ENCODE results near the gene CD38.
"Not testable (repeated sequence)": the region's sequence is repeated elsewhere in the genome, so short reads cannot be mapped to it uniquely, and the experiment has no call there.

Gene CD38

DNA sequence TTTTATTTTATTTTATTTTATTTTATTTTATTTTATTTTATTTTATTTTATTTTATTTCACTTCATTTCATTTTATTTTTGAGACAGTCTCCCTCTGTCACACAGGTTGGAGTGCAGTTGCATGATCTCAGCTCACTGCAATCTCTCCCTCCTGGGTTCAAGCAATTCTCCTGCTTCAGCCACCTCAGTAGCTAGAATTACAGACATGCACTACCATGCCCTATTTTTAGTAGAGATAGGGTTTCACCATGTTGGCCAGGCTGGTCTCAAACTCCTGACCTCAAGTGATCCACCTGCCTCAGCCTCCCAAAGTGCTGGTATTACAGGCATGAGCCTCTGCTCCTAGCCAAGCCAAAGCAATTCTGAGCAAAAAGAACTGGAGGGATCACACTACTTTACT, 24.4 kb downstream of the CD38 start:
- not testable (repeated sequence) for DNase-seq

DNA sequence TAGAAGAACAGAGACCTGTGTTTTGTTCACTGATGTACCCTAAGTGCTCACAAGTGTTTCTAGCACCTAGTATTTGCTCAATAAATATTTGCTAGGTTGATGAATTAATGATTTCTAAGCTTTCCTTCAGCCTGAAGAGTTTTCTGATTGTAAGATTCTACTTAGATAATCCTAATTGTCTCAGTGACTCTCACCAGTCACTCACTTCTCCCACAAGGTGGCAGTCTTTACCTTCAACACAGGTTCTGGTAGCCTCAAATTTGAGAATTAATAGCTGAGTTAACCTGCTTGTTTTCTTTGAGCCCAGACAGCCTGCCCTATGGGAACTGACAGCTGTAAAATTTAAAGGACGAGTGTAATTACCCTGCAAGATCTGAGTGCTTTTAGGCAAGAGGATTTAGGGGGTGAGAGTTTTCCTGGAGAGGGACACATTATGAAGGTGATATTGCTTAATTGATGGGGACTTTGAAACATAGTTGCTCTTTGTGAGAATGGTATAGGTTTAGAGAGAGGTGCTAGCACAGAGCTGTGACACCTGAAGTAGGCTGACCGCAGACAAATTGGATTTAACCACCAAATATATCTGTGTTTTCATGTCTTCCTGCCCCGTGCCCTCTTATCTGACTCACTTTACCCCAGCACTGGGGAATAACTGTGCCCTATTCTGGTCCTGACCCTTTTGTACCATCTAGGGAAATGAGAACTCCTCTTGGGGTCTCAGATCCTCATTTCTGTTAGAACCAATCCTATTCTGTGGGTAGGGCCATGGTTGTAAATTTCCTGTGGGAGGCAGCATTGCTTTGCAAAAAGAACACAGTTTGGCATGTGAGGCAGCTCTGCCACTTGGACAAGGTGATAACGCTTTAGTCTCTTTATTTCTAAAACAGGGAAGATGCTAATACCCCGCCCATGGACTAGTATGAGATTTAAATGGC, 27.7 kb downstream of the CD38 start:
- DNase-seq = peak; percentile 18

DNA sequence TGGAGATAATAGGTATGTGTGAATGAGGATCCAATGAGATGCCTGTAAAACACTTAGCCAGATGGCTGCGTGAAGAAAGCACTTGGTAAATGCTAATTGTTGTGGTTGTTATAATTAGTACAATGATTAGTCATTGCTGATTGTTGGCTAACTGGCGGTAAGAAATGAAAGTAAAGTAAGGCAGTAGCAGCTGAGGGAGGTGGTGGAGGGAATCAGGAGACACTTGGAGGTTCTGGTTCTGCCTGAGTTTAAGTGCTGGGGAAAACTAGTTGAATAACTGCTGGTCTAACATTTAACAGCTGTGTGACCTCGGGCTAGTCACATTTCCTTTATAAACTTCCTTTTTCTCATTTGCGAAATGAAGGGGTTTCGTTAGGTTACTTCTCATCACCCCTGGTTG, 30.9 kb downstream of the CD38 start:
- no peak for DNase-seq

DNA sequence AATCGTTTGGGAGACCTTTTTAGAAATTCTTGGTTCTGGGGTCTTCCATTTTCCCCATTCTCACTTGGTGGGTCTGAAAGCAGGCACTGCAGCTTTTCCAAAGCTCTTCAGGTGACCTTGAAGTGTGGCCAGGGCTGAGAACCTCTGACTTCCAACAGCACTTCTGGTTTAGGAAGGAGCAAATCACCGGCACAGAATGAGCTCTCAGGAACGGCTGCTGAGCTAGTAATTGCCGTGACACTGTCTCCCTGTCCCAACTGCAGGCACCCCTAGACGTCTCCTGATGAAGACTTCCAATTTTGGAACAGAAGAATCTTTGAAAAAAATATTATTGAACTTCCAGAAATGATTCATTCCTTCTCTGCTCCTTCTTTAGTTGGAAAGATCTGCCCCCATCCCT, 31.3 kb downstream of the CD38 start:
- no peak for DNase-seq

DNA sequence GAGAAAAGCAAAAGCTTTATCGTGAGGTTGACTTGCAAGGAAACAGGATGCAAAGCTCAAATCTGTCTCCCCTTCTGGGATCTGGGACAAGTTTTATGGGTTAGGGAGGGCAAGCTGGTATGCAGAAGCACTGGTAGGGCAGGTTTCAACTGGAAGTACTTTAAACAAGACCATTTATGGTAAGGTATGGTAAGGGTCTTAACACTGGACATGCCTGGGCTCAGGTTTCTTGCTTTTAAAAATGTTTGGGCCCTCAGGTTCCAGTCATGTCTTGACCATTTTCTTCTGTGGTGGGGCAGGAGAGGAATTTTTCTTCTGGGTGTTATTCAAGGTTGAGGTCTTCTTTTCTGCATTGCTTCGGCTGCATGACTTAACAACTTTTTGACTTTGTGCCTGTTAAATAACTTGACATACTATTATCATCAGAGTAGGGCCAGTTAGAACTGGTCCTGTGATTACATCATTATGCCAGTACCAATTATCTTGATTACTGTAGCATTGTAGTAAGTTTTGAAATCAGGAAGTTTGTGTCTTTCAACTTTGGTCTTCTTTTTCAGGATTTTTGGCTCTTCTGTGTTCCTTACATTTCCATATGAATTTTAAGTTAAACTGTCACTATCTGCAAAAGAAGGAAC, 33.7 kb downstream of the CD38 start:
- no peak for DNase-seq

DNA sequence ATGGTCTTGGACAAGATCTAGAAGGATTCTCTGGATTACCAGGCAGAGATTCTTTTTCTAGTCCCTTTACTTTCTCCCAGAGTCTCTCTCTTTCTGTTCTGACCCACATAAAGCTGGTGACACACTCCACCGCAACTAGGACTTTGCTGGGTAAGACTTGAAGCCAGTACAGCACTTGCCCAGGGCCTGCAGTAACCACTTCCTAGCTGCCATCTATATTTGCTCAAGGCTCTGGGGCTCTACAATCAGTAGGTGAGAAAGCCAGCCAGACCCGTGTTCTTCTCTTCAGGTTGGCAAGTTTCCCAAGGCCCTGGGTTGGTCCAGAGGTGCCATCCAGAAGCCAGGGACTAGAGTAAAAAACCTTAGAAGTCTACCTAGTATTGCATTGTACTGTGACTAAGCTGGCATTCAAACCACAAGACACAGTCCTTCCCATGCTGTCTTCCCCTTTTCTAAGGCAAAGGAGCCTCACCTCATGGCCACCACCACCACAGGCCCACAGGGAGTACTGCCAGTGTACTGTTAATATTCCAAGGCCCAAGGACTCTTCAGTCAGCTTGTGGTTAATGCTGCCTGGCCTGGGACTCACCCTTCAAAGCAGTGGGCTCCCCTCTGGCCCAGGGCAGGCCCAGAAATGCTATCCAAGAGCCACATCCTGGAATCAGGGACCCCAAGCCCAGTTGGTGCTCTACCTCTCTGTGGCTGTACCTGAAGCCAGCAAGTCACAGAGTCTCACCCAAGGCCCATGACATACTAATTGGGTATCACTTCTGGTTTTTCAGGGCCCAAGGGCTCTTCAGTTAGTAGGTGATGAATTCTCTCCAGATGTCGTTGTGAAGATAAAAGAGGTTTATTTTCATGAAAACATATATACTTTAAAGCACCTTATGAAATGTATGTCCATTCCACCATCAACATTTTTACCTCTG, 54.7 kb downstream of the CD38 start:
- no peak for DNase-seq

DNA sequence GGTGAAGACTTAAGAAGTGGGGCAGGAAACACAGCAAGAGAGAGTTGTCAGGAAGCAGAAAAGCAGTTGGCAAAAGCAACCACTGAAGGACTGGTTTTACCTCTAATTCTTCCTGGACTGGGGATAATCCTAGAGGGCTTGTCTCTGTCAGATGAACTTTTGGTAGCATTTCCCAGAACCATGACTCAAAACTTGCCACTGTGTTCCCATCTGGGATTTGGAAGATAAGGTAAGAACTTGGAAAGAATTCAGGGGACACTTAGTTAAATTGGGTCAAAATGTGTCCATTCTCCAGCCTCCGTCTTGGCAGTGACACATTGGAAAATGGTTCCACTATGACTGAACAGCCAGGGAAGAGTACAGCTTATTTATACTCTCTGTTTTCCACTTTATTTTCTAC, 55.7 kb downstream of the CD38 start:
- no peak for DNase-seq

DNA sequence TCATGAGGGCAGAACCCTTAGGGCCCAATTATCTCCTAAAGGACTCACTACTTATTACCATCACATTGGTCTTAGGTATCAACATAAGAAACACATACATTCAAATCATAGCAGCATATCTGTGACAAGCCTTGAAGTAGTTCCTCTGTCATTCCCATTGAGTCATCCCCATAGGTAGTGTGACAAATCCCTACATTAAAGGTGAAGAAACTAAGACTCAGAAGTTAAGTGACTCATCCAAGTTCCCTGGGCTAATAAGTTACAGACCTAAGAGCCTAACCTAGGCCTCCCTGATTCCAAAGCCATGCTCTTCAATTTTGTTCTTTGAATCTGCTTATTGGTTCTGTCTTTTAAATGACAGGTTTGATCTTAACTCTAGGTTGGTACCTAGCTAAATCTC, 58.2 kb downstream of the CD38 start:
- no peak for DNase-seq

DNA sequence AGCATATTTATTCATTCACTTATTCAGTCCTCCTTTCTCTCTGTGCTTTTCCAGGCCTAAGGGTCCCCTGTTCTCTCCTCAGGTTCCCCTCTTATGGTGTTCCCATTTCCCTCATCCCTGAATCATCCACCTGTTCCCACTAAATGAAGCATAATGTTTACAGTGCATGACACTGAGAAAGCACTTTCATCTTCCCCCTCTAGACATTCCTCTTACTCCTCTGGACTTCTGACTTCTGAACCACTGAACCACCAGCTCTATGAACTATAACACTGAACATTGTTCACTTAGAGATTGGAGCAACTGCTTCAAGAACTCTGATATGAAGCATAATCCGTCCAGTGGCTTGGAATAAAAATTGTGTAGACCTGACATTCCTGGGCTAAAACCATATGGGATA, 59.5 kb downstream of the CD38 start:
- DNase-seq = no peak

DNA sequence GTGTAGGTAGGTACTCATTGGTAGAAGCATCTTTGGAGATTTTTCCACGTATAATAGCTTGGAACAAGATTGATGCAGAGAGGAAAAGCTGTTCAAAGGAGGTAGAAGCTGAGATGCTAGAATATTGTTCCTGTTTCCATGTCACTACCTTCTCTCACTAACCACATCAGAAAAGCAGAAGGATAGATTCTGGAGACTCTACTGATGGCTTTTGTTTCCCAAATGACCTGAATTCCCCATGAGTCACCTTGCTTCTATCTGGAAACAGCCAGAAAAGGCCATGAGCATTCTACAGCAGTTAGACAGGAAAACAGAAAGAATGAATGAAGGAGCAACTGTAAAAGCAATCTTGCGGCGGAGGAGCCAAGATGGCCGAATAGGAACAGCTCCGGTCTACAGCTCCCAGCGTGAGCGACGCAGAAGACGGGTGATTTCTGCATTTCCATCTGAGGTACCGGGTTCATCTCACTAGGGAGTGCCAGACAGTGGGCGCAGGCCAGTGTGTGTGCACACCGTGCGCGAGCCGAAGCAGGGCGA, 63.1 kb downstream of the CD38 start:
- not testable (repeated sequence) for DNase-seq

DNA sequence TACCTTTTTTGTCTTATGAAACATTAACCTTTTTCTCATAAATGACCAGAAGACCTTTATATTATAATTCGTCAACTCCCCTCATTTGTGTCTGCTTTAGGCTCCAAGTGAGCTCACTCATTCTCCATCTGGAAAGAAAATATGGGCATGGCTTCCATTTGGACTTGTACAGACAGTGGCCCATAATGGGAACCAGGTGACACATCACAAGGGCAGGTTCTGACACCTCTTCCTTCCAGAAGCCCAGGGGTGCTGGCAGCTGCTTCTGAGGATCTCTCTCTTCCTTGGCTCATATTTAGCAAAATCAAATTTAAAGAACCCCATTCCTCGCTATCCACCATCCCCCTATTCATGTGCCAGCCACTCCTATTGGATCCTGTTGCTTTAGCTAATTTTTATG, 69.6 kb downstream of the CD38 start:
- no peak for DNase-seq

DNA sequence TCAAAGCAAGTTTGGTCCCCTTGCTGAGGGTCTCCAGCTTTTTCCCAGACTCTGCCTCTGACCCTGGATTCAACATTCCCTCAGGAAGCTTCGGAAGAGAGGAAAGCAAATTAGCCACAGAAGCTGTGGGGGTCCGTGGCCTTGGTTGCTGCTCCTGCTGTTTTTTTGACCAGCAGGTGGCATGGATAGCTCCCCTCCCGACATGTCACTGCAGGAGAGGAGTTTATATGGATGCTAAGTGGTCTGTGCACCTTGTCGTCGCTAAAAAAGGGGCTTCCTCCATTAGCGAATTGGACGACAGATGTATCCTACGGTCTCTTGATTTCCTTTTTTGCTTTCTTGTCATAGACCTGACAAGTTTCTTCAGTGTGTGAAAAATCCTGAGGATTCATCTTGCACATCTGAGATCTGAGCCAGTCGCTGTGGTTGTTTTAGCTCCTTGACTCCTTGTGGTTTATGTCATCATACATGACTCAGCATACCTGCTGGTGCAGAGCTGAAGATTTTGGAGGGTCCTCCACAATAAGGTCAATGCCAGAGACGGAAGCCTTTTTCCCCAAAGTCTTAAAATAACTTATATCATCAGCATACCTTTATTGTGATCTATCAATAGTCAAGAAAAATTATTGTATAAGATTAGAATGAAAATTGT, 70.2 kb downstream of the CD38 start:
- peak; percentile 22 for DNase-seq

DNA sequence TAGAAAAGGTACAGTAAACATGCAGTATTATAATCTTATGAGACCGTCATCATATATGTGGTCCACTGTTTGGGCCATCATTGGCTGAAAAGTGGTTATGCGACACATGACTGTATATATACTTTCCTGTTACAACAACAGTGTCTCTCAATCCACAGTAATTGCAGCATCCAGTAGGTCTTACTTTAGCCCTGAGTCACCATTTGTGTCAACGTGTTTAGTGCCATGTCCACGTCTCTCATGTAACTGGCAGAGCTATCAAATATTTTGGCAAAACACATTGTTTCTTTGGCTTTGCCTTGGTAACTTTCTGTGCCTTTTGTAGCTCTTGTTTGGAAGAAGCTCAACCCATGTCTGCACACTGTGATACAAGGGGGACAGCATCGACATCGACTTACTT, 73.8 kb downstream of the CD38 start:
- no peak for DNase-seq

DNA sequence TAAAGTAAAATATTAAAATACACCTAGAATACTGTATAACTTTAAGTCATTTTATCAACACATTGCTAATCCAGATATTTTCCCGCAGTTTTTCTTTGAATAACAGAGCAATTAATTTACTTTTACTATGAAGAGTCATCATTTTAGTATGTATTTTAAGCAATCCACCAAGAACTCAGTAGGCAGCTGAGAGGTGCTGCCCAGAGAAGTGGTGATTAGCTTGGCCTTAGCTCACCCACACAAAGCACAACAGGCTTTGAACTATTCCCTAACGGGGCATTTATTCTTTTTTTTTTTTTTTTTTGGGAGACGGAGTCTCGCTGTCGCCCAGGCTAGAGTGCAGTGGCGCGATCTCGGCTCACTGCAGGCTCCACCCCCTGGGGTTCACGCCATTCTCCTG, 74.4 kb downstream of the CD38 start:
- no peak for DNase-seq

DNA sequence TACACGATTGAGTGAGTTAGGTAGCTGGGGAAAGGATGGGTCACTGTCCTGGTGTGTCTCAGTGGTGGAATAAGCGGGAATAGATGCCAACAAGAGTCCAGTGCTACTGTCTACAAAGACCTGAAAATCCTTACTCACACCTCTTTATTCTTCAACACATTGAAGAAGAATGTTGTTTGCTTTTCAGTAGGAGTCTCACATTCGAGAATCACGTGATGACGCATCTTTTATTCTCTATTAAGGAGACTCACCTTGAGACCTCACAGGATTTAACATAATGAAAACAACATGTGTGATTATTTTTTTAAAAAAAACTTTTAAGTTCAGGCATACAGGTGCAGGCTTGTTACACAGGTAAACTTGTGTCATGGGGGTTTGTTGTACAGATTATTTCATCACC, 75.2 kb downstream of the CD38 start:
- no peak for DNase-seq

DNA sequence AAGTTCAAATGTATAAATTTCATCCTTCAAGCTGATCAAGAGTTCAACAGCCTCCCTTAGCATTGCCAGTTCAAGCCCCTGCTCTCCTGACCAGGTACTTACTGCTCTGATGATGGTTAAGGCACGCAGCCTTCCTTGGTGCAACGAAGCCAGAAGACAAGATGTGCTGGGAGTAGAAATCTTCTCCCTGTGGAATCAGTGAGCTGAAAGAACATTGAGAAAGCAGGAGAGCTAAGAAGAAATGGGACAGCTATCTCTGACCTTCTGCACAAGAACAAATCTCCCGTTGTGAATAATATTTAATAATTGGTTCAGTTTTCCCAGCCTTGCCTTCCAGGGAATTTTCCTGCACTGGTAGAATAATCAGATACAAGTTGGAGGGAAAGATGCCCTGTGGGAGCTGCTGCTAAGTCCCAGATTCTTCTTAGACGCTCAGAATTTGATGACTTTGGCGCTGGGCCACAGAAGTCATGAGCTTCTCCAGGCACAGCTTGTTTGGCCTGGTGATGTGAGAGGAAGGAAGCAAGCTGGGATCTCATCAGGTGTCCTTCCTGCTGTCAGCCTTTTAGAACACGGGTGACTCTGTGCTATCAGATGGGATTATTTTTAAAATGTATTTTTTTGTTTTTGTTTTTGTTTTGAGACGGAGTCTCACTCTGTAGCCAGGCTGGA, 77.8 kb downstream of the CD38 start:
- DNase-seq = no peak

DNA sequence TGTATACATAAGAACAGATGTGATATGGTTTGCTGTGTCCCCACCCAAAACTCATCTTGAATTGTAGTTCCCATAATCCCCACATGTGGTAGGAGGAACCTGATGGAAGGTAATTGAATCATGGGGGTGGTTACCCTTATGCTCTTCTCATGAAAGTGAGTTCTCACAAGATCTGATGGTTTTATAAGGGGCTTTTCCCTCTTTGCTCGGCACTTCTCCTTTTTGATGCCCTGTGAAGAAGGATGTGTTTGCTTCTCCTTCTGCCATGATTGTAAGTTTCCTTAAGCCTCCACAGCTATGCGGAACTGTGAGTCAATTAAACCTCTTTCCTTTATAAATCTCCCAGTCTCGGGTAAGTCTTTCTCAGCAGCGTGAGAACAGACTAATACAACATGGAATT, 83.1 kb downstream of the CD38 start:
- DNase-seq = not testable (repeated sequence)

DNA sequence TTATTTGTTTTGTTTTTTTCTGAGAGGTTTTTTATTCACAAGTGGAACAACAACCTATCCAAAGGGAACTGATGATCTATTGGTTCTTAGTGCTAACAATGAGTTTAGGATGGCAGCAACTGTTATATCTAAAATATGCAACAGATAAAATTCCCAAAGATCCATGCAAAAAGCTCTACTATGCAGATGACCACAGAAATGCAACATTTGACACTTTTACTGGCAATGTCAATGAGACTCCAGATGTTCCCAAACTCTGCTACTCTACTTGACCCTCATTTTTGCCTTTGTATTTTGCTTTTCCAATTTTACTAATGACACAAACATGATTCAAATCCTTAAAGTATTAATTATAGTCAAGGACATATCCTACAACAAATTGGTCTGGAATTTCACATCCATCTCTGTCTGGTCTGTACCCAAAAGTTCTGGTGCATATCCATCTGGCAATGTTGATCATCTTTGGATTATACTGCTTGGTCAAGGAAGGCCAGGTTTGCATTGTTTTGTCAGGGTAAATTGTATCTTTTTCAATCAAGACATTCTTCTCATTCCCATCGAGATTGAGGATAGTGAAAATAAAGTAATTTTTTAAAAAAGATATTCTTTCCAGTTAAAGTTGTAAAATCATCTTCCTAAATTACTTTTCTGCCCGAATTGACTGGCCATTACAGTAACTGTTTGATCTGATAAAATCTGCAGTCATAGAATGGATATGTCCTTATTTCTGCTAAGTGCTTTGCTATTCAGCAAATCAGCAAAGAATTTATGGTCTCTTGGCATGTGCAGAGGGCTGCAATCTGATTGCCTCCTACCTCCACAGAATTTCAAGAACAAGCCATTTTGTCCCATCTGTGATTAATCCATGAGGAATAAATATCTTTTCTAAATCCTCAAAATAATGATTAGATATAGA, 86.8 kb downstream of the CD38 start:
- DNase-seq = no peak

DNA sequence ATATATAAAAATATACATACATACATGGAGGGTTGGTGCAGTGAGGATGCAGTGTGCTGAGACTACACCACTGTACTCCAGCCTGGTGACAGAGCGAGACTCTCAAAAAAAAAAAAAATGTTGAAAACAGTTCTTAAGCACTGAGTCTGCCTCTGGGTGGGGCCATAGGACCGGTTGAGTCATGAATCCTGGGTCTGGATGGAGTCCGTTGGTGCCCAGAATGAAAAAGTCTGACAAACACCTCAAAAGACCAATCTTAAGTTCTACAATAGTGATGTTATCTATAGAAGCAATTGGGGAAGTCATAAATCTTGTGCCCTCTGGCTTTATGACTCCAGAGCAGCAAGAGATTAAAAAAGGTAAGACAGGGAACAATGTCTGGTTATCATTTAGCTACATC, 90.0 kb downstream of the CD38 start:
- no peak for DNase-seq

DNA sequence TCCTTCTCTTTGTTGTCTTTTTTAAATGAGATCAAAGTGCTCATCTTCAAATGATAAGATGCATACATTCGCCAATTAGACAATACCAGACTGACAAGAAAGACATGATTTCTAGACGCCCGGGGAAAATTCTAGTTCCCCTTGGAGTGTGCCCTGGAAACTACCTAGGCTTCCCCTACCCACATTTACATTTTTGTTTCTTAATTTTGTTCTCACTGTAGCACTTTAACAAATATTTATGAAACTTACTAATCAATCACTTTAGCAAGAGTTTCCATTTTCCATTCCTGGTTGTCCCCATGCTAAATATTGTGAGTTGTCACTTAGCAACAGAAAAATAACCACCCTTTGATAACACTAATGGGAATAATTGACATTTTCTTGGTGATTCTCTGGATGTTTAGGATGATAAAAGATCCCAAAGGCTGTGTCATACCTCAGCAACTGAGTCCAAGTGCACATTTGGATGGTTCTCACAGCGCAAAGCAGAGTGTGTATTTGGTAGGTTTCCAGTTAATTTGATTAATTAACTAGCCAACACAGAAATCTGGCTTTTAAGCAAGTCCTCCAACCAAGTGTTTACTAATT, 90.8 kb downstream of the CD38 start:
- DNase-seq = no peak

Measured in DMS79 (cell line).